GM11168 (cell line): Measurements from ENCODE around the gene LRRC37A3.
"Not testable (repeated sequence)": the region's sequence is repeated elsewhere in the genome, so short reads cannot be mapped to it uniquely, and the experiment has no call there.

Experiments
- in situ Hi-C: fragments of 300-500 bp; cut with MboI; formaldehyde crosslinking; loops from one replicate; pipeline ENCODE4 v1.12.0; 2022; ENCODE audit warnings: low sequenced_read_pairs; ENCODE audit not compliant: unreplicated experiment

Gene LRRC37A3

DNA sequence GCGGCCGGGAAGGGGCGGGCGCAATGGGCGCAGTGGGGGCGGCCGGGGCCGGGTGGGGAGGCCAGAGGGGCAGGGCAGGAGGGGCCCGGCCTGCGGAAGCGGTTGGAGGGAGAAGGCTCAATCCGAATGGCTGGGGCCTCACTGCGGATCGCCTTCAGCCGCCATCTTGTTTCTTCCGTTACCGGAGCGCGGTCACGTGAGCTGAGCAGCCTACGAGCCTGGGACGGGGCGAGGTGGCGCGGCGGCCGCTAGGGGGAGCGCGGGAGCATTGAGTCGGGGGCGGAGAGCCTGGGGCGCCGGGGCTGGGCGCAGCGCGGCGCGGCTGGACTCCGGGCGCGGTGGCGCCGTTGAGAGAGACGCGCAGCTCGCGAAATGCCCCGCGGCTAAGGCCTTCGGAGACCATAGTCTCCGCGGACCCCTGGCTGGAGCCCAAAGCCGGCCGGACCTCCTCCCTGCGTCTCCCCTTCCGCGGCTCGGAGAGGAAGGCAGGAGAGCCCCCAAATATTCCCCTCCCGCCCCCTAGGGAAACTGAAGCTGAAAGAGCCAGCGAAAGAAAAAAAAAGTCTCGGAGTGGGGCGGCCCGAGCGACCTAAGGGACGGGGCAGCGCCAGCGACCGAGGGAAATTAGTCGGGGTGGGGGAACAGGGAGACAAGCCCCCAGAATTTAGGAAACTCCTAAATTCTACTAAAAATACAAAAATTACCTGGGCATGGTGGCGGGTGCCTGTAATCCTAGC is at the start of gene LRRC37A3:
Gene LRRC37A3 (minus strand): TSS at position 190 of the 737 bp plus-strand sequence. CDS start 22,221 bp downstream, outside the sequence.
- in situ Hi-C loops: not testable (repeated sequence)

DNA sequence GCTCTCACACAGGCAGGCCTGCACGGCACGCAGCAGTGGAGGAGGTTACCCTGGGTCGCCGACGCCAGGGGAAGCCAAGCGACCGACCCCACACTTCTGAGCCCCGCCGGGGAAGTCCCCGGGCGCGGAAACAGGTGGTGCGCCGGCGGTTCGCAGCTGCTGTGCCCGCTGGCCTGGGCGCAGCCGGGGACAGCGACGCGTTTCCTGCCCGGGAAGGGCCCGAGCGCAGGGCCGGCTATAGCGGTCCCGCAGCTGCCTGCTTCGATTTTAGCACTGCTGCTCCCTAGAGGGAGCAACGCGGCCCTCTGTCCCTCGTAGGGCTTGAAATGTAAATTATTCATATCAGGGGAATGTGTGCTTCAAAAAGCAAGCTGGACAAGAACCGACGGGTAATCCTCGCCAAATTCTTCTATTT is 46.6 kb upstream of the LRRC37A3 start:
- in situ Hi-C loops: loop anchor here (25.0 kb wide), 1 partner anchor 129 kb away; no protein-coding TSS in a partner anchor

DNA sequence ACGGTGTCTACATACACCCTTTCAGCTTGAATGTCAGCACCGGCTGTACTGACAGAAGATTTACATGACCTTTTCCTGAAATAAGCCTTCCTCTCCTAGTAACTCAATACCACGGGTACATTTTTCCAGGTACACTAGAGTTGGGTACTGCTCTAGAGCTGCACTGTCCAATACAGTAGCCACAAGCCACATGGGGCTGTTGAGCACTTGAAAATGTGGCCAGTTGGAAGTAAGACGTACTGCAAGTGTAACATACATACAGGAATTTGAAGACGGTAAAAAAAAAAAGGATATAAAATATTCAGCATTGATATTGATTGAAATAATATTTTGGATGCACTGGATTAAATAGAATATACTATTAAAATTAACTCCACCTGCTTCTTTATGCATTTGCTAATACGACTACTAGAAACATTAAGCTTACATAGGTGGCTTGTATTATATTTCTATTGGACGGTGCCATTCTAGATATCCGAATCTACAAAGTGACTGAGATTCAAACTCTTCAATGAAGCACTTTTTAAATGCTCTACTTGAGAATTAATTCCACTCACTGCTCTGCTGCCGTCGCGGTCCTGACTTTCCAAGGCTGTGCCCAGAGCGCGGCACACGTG is 46.1 kb upstream of the LRRC37A3 start:
- in situ Hi-C loops: loop anchor here (25.0 kb wide), 1 partner anchor 128 kb away; no protein-coding TSS in a partner anchor

DNA sequence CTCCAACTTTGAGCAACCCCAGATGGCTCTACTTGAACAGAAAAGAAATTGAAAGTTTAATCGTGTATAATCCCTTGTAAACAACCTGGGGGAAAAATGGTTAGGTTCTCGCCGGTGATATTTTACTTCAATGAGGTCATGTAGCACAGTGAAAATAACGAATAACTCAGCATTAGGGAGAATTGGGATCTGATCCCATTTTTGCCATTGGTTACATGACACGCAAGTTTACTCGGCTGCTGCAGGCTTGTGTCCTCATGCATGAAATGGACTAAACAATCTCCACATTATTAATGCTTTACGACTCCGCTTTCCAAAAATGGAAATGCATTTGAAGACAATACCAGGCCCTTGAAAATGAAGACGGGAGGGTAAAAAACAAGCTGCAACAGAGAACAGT is 45.5 kb upstream of the LRRC37A3 start:
- in situ Hi-C loops: loop anchor here (5.0 to 25.0 kb wide), 2 partner anchors 127 to 233 kb away; no protein-coding TSS in a partner anchor

DNA sequence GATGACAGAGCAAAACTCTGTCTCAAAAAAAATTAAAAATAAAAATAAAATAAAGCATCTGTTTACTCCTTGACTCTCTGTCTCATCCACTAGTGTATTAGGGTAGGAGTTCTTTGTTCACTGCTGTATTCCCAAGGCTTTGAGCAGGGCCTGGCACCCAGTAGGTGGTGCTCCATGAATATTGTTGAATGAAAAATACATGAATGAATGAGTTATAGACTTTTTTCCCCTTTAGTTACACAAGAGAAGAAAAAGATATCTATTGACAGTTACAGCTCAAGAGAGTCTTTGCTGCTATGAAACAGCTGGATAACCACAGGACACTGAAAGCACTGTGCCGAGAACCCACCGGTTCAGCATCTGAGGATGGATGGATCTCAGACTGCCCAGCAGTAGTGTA is 44.5 kb upstream of the LRRC37A3 start:
- in situ Hi-C loops: loop anchor here (5.0 to 25.0 kb wide), 2 partner anchors 127 to 233 kb away; no protein-coding TSS in a partner anchor

DNA sequence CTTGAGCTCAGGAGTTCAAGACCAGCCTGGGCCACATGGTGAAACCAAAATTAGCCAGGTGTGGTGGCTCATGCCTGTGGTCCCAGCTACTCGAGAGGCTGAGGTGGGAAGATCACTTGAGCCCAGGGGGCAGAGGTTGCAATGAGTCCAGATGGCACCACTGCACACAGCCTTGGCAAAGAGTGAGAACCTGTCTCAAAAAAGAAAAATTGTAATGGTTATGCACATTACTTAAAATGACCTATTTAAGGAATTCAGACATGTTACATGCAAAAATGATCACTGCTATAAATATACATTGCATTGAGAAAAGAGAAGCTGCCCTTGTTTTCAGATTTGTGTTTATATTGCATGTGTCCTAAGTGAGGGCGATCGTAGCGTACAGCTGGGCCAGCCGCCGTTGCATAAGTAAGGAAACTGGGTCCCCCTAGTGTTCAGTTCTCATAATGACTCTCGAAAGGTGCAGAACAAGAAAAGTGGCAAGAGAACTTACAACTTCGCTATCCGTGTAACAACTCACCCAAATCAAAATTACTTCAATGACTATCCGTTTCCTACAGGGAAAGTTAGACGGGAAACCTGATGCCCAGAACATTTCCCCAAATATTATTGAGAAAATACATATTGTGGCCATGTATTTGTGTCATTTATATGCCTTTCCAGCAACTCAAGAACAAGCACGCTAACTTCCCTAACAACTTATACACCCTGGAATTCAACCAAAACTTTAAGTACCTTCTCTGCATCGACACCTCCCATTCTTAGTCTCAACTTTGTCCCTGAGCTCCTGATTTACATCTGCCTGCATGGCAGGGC is 42.5 kb upstream of the LRRC37A3 start:
- in situ Hi-C loops: loop anchor here (5.0 to 25.0 kb wide), 2 partner anchors 124 to 236 kb away; no protein-coding TSS in a partner anchor

DNA sequence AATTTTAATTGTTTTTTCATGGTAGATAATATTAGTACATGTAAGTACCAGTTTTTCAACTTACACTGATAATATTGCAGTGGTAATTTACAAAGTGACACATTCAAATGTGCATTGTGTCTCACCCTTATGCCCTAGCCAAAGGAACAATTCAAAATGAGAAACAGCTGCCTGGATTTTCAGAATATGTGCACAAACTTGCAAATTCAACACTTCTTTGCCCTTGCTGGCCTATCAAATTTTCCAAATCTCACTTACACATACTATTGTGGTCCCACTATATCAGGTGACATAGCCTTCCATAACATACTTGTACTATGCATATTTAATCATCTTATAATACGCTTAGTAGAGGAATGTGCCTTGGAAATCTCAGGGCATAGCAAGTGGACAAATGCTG is 32.6 kb upstream of the LRRC37A3 start:
- in situ Hi-C loops: loop anchor here (25.0 kb wide), 1 partner anchor 115 kb away; no protein-coding TSS in a partner anchor

DNA sequence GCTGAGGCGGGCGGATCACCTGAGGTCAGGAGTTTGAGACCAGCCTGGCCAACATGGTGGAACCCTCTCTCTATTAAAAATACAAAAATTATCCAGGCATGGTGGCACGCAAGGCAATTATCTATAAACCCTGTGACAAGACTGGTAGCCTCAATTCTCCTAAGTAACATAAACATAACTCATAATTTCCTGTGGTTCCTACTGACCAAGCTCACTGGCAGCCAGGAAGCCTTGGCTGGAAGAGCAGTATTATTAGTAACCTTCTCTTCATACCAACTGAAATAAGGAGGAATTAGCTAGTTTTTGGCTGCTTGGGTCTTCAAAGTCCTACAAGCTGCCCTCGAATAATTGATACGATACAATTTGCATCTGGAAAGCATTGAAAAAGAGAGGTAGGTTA is 31.6 kb upstream of the LRRC37A3 start:
- in situ Hi-C loops: loop anchor here (25.0 kb wide), 1 partner anchor 114 kb away; no protein-coding TSS in a partner anchor

DNA sequence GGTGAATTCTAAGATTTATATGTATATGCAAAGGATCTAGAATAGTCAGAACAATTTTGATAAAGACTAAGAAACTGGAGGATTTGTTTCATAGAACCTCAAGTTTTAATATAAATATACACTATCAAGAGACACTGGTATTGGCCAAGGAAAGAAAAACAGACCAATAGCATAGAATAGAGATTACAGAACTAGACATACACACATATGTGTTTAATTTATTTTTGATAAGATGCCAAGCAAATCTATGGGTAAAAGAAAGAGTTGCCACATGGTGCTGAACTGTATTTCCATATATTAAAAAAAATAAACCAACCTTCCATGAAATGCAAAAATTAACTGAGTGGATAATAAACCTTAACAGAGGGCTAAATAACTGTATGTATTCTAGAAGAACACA is 27.9 kb upstream of the LRRC37A3 start:
- in situ Hi-C loops: no loop called here

DNA sequence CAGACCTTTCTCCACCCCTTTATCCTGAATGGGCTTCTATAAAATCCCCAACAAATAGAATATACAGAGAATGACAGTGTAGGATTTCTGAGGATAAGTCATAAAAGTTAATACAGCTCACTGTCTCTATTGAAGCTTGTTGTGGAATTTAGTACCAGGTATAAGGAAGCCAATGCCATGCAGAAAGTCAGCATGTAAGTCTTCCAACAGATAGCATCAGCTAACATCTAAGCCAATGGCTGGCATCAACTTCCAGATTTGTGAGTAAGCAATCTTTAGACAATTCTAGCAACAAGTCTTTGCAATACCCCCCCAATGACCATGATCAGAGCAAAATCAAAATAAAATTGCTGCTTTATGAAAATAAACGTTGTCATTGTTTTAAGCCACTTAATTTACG is 22.5 kb upstream of the LRRC37A3 start:
- in situ Hi-C loops: no loop called here

DNA sequence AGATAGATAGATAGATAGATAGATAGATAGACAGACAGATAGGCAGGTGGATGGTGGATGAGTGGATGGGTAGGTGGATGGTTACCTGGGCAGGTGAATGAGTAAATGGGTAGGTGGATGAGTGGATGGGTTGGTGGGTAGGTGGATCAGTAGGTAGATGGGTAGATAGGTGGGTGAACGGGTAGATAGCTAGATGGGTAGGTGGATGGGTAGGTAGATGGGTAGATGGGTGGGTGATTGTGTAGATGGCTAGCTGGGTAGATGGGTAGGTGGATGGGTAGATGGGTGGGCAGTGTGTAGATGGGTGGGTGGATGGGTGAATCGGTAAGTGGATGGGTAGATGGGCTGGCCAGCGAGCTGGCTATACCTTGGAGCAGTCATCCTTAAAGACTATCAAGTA is 21.8 kb upstream of the LRRC37A3 start:
- in situ Hi-C loops: no loop called here

DNA sequence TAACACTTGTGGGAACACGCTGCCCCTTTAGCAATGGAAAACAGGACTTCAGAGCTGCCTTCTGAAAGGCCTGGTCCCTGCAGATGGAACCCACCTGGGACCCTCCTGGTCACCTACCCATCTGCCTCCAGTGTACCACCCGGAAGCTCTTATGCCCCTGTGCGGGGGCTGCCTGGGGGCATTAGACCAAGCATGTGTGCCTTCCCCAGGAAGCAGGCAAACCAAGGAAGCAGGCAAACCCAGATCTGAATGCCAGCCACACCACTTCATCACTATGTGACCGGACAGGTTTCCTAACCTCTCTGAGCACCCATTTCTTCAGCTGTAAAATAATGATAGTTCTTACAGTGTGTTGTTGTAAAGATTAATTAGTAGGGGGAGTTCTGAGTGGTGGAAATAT is 20.8 kb upstream of the LRRC37A3 start:
- in situ Hi-C loops: no loop called here

DNA sequence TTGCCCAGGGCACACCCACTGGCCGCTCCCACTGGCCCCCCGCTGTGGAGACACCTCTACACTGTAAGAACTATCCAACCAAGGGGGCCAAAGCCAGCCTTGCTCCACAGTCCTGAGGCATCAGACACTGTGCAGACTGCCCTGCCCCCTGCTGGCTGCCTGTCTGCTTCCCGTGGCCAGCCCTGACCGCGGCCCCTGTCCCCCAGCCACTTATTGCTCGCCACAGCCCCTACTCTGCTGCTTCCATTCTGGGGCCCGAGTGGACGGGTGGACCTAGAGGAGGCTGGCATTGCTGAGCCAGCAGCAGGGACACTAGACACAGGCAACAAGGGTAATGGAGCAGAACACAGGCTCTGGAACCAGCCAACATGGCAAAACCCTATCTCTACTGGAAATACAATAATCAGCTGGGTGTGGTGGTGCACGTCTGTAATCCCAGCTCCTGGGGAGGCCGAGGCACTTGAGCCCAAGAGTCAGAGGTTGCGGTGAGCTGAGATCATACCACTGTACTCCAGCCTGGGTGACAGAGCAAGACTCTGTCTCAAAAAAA is 19.7 kb upstream of the LRRC37A3 start:
- in situ Hi-C loops: no loop called here

DNA sequence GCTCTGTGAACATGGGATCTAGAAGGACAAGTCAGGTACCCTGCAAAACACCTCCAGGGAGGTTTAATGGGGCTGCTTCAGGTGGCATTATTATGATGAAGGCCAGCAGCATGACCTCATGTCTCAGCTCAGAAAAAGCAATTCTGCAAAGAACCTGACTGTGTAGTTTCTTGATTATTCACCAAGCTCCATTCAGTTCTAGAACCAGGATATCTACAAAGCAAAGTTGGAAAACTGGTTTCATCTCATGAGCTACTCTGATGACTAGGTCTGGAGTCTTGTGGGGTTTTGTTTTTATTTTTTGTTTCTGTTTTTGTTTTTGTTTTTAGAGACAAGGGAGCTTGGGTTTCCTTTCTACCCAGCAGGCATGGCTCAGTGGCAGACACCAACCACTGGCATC is 19.0 kb upstream of the LRRC37A3 start:
- in situ Hi-C loops: no loop called here

DNA sequence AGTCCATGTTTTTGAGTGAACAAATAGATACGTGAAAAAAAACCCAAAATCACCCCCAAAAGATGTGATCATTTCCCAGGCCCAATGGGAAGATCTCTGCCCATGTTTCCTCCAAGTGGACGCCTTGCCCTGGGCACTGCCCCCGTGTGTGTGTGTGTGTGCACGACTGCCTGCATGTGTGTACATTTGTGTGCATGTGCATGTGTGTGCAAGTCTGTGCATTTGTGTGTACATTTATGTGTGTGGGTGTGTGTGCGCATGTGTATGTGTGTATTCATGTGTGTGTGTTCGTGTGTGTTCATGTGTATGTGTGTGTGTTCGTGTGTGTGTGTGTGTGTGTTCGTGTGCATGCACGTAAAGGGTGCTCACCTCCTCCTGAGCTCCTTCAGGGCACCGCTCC is 16.8 kb upstream of the LRRC37A3 start:
- in situ Hi-C loops: no loop called here

DNA sequence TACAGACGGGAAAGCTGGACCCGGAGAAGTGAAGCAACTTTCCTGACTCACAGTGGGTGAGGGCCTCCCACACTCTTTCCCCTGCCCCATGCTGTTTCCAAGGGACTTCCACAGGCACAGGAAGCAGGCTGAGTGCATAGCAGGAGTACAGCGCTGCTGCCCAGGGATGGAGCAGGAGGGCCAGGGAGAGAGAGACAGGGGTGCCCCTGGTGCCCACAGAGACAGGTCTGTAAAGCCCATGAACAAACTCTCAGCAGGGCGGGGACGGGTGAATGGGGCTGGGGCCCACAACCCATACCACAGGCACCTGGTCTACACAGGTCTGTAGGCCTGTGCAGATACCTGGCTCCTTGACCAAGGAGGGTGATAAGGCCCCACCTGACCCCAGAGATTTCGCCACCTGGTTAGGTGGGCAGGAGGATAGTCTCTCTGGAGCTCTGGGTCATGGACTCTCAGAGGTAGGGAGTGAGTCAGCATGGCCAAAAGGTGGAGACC is 15.1 kb upstream of the LRRC37A3 start:
- in situ Hi-C loops: not testable (repeated sequence)

DNA sequence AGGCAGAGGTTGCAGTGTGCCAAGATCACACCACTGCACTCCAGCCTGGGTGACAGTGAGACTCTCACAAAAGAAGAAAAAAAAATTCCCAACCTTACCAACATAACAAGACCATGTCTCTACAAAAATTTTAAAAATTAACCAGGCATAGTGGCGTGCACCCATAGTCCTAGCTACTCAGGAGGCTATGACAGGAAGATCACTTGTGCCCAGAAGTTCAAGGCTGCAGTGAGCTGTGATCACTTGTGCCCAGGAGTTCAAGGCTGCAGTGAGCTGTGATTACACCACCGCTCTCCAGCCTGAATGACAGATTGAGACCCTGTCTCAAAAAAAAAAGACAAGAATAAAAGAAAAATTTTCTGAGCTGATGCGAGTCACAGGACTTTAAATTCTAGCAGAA is 13.6 kb upstream of the LRRC37A3 start:
- in situ Hi-C loops: not testable (repeated sequence)

DNA sequence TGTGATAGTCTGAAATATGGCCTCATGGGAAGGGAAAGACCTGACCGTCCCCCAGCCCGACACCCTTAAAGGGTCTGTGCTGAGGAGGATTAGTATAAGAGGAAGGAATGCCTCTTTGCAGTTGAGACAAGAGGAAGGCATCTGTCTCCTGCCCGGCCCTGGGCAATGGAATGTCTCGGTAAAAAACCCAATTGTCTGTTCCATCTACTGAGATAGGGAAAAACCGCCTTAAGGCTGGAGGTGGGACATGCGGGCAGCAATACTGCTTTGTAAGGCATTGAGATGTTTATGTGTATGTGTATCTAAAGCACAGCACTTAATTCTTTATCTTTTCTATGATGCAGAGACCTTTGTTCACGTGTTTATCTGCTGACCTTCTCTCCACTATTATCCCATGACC is 11.1 kb upstream of the LRRC37A3 start:
- in situ Hi-C loops: not testable (repeated sequence)

DNA sequence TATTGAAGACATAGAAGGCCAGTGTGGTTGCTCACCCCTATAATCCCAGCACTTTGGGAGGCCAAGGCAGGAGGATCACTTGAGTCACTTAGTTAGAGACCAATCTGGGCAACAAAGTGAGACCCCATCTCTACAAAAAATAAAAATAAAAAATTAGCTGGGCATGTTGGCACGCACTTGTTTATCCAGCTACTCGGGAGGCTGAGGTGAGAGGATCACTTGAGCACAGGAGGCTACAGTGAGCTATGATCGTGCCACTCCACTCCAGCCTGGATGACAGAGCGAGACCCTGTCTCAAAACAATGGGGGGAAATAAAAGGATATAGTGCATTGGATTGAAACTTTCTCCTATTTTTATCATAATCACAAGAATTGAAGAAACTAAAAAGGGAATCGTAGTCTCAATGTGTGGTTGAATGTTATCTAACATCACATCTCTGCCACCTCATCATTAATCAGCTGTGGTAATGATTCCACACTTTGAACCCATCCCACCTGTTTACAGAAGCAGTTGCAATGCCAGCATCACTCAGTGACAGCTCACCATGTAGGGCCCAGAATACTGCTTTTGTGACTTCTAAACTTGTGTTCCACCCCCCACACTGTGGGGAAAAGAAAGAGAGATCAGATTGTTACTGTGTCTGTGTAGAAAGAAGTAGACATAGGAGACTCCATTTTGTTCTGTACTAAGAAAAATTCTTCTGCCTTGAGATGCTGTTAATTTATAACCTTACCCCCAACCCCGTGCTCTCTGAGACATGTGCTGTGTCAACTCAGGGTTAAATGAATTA is 10.3 kb upstream of the LRRC37A3 start:
- in situ Hi-C loops: not testable (repeated sequence)
